Smooth muscle cell of the pulmonary artery (primary cell): Measurements from ENCODE around the gene FRAS1. TPM values are rescaled to one million over a fixed set of nuclear protein-coding genes. Genes with fewer than 3 reads are reported as not detected.

ENCODE experiments used
- total RNA-seq: library from RNA; depleted of rRNA; stranded (reverse); fragments of >200 nt; gene quantifications from 2 replicates; pipeline ENCODE4 v1.2.3, GENCODE V29; 2014

Gene FRAS1, protein sequence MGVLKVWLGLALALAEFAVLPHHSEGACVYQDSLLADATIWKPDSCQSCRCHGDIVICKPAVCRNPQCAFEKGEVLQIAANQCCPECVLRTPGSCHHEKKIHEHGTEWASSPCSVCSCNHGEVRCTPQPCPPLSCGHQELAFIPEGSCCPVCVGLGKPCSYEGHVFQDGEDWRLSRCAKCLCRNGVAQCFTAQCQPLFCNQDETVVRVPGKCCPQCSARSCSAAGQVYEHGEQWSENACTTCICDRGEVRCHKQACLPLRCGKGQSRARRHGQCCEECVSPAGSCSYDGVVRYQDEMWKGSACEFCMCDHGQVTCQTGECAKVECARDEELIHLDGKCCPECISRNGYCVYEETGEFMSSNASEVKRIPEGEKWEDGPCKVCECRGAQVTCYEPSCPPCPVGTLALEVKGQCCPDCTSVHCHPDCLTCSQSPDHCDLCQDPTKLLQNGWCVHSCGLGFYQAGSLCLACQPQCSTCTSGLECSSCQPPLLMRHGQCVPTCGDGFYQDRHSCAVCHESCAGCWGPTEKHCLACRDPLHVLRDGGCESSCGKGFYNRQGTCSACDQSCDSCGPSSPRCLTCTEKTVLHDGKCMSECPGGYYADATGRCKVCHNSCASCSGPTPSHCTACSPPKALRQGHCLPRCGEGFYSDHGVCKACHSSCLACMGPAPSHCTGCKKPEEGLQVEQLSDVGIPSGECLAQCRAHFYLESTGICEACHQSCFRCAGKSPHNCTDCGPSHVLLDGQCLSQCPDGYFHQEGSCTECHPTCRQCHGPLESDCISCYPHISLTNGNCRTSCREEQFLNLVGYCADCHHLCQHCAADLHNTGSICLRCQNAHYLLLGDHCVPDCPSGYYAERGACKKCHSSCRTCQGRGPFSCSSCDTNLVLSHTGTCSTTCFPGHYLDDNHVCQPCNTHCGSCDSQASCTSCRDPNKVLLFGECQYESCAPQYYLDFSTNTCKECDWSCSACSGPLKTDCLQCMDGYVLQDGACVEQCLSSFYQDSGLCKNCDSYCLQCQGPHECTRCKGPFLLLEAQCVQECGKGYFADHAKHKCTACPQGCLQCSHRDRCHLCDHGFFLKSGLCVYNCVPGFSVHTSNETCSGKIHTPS (N-terminal part only)
- 2.0 and 37.8 TPM in 2 replicates for total RNA-seq

DNA sequence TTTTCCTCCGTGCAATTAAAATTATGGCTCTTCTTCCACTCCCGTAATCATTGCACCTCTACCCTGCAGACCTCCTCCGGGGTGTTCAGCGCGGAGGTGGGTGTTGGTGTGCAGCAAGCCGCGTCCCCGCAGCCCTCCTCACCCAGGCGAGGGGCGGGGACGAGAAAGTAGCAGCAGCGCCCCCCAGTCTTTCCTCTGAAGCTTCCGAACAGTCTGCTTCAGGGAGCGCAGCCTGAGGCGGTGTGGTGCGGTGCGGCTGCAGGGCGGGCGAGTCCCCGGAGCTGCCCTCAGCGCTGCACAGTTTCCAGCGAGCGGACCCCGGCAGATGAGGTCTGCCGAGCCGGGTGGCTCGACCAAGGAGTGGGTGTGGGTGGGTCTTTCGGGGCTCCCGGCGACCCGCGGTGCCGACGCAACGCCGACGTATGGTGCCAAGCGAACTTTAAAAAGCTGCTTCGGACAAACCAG lies at the start of gene FRAS1:
Gene FRAS1, plus strand, starts transcription at position 189 of the 465 bp plus-strand sequence. CDS start 687 bp downstream, outside the sequence.

DNA sequence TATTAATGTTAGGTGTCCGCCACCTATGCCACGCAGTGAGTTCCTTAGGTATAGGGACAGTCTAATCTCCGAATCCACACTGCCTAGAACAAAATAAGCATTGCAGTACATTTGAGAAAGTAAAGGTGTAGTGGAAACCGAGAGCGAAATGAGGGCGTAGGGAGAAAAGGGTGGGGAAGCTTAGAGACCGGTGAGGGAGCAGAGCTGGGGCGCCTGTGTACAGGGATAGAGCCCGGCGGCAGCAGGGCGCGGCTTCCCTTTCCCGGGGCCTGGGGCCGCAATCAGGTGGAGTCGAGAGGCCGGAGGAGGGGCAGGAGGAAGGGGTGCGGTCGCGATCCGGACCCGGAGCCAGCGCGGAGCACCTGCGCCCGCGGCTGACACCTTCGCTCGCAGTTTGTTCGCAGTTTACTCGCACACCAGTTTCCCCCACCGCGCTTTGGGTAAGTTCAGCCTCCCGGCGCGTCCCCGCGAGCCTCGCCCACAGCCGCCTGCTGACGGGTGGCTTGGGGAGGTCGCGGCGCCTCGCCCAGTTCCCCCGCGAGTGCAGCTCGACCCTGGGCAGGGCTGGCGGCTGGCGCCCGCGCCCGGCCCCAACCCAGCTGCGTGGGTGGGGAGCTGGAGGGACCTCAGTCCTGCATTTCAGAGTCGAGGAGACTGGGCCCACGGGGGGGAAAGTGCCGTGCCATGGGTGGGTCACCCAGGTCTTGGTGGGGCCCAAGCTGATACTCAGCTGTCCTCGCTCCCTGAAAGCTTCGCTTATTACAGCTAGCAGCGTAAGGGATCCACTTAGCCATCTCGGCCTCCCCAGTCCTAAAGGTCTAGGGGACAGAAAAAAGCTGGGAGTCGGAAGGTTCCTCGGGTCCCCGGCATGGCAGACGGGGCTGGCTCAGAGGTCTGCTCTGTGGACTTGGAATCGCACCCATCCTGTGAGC lies 494.6 kb downstream of the FRAS1 start, which contains the start of gene ANXA3:
Gene ANXA3, plus strand, starts transcription at position 351 of the 932 bp plus-strand sequence. CDS start 2,704 bp downstream, outside the sequence.

Other genes starting within 250 kb of the FRAS1 start
- 23.9 and 25.2 TPM in 2 replicates for gene CNOT6L, start 238.0 kb upstream of the FRAS1 start, total RNA-seq
- gene MRPL1, start 194.5 kb upstream of the FRAS1 start, total RNA-seq: 10.7 and 12.9 TPM in 2 replicates